GM23338 (cell line): ENCODE measurements around the gene GBF1. TPM values are rescaled to one million over a fixed set of nuclear protein-coding genes. Genes with fewer than 3 reads are reported as not detected.

Source experiments
- ATAC-seq: fragments of 200-7000 bp; cut with Tn5 transposase; 3 replicates; pipeline ENCODE4 v1.9.1; 2020
- DNase-seq: peaks from one replicate; pipeline ENCODE4 v3.0.0-alpha.2; 2015; ENCODE audit warnings: low spot score
- H2AFZ ChIP-seq: fragments of 200-600 bp; sonication (generic); 2 replicates; pipeline ENCODE4 v1.8.0; 2016; ENCODE audit warnings: antibody characterized with exemption, mild to moderate bottlenecking, moderate library complexity
- H3F3A ChIP-seq: fragments of 200-600 bp; sonication (generic); replicated peaks from 2 replicates; pipeline ENCODE4 v1.8.0; 2017; ENCODE audit warnings: antibody characterized with exemption, mixed run types, low read depth
- H3K27ac ChIP-seq: fragments of 200-600 bp; sonication (generic); 2 replicates; pipeline ENCODE4 v1.6.1; 2016; ENCODE audit warnings: low read depth
- H3K27me3 ChIP-seq: fragments of 200-600 bp; sonication (generic); 2 replicates; pipeline ENCODE4 v1.8.0; 2016; ENCODE audit warnings: mild to moderate bottlenecking, mixed run types, moderate library complexity; ENCODE audit not compliant: insufficient read depth
- H3K36me3 ChIP-seq: fragments of 200-600 bp; sonication (generic); 2 replicates; pipeline ENCODE4 v1.8.0; 2016; ENCODE audit warnings: mild to moderate bottlenecking; ENCODE audit not compliant: insufficient read depth
- H3K4me1 ChIP-seq: fragments of 200-600 bp; sonication (generic); 2 replicates; pipeline ENCODE4 v1.8.0; 2016; ENCODE audit warnings: mild to moderate bottlenecking, moderate library complexity; ENCODE audit not compliant: insufficient read depth
- H3K4me2 ChIP-seq: fragments of 200-600 bp; sonication (generic); 2 replicates; pipeline ENCODE4 v1.7.1; 2017; ENCODE audit warnings: mixed run types
- H3K4me3 ChIP-seq: fragments of 200-600 bp; sonication (generic); 2 replicates; pipeline ENCODE4 v1.6.1; 2016; ENCODE audit warnings: mixed run types
- H3K79me2 ChIP-seq: fragments of 200-600 bp; sonication (generic); replicated peaks from 2 replicates; pipeline ENCODE4 v1.8.0; 2017; ENCODE audit warnings: mild to moderate bottlenecking; ENCODE audit not compliant: insufficient read depth
- H3K9me2 ChIP-seq: fragments of 200-600 bp; sonication (generic); 2 replicates; pipeline ENCODE4 v1.8.0; 2017; ENCODE audit not compliant: insufficient read depth
- H4K20me1 ChIP-seq: fragments of 200-600 bp; sonication (generic); replicated peaks from 2 replicates; pipeline ENCODE4 v1.8.0; 2017; ENCODE audit warnings: mild to moderate bottlenecking; ENCODE audit not compliant: insufficient read depth
- H3K27ac Mint-ChIP-seq: 2 replicates; pipeline ENCODE4 v1.8.0; 2020; ENCODE audit warnings: inconsistent platforms, mild to moderate bottlenecking, moderate library complexity, mixed read lengths
- H3K27me3 Mint-ChIP-seq: 3 replicates; pipeline ENCODE4 v1.8.0; 2022; ENCODE audit warnings: low read depth, mild to moderate bottlenecking, moderate library complexity, mixed read lengths, inconsistent platforms; ENCODE audit not compliant: insufficient read depth, poor library complexity
- H3K36me3 Mint-ChIP-seq: 3 replicates; pipeline ENCODE4 v1.8.0; 2021; ENCODE audit warnings: low read depth, mild to moderate bottlenecking, inconsistent platforms, moderate library complexity, mixed read lengths
- H3K4me1 Mint-ChIP-seq: 3 replicates; pipeline ENCODE4 v1.8.0; 2020; ENCODE audit warnings: mild to moderate bottlenecking, inconsistent platforms, mixed read lengths
- H3K4me3 Mint-ChIP-seq: 3 replicates; pipeline ENCODE4 v1.8.0; 2021; ENCODE audit warnings: moderate library complexity, mild to moderate bottlenecking, inconsistent platforms, mixed read lengths
- H3K9me3 Mint-ChIP-seq: 3 replicates; pipeline ENCODE4 v1.8.0; 2020; ENCODE audit warnings: moderate library complexity, mild to moderate bottlenecking, inconsistent platforms, mixed read lengths
- CREB1 ChIP-seq: fragments of 250-450 bp; sonication (Bioruptor Pico); IDR thresholded peaks from 2 replicates; pipeline ENCODE4 v1.5.0; 2020; ENCODE audit warnings: low read depth, mild to moderate bottlenecking, moderate library complexity
- CTCF ChIP-seq, 2 experiments: fragments of 200-600 bp in 1 of 2; sonication (generic) in 1 of 2; conservative IDR thresholded peaks; 2 replicates each; pipeline versions ENCODE4 v1.5.1 to v1.6.1; 2016 to 2017; ENCODE audit warnings: antibody characterized with exemption in 2 of 2, low read depth in 2 of 2, mild to moderate bottlenecking in 2 of 2, moderate library complexity in 1 of 2
- EZH2 ChIP-seq: fragments of 200-600 bp; sonication (generic); IDR thresholded peaks from one replicate; pipeline ENCODE4 v1.8.0; 2017; ENCODE audit warnings: antibody characterized with exemption, mild to moderate bottlenecking, low read depth; ENCODE audit not compliant: unreplicated experiment
- EZH2phosphoT487 ChIP-seq: fragments of 200-600 bp; sonication (generic); IDR thresholded peaks from one replicate; pipeline ENCODE4 v1.8.1; 2018; ENCODE audit warnings: antibody characterized with exemption; ENCODE audit not compliant: unreplicated experiment
- JUNB ChIP-seq: IDR thresholded peaks from one replicate; pipeline ENCODE4 v1.6.1; 2016; ENCODE audit warnings: antibody characterized with exemption; ENCODE audit not compliant: unreplicated experiment
- NANOG ChIP-seq: IDR thresholded peaks from 2 replicates; pipeline ENCODE4 v1.6.1; 2016; ENCODE audit warnings: antibody characterized with exemption, borderline replicate concordance
- POLR2AphosphoS5 ChIP-seq: IDR thresholded peaks from 2 replicates; pipeline ENCODE4 v1.6.1; 2016; ENCODE audit warnings: antibody characterized with exemption, low read depth
- REST ChIP-seq: IDR thresholded peaks from one replicate; pipeline ENCODE4 v1.6.1; 2018; ENCODE audit warnings: antibody characterized with exemption; ENCODE audit not compliant: unreplicated experiment
- STAT1 ChIP-seq: IDR thresholded peaks from one replicate; pipeline ENCODE4 v1.6.1; 2016; ENCODE audit warnings: antibody characterized with exemption; ENCODE audit not compliant: unreplicated experiment
- ZNF114 ChIP-seq: fragments of 250-450 bp; sonication (Bioruptor Pico); IDR thresholded peaks from 2 replicates; pipeline ENCODE4 v1.5.0; 2020; ENCODE audit warnings: mild to moderate bottlenecking, moderate library complexity
- ZNF331 ChIP-seq: fragments of 250-450 bp; sonication (Bioruptor Pico); IDR thresholded peaks from 2 replicates; pipeline ENCODE4 v1.5.0; 2020; ENCODE audit warnings: low read depth, mild to moderate bottlenecking, moderate library complexity
- polyA plus RNA-seq: library from polyadenylated mRNA; unstranded; fragments of >200 nt; fragmentation: Nextera tagmentation; extraction: Ambion mirVana; gene quantifications from 2 replicates; pipeline ENCODE4 v1.2.1, GENCODE V29; 2016
- total RNA-seq: library from RNA; depleted of rRNA; stranded (reverse); fragments of >200 nt; shearing (Covaris generic); gene quantifications from 2 replicates; pipeline ENCODE4 v1.2.3, GENCODE V29; 2014
- TF ChIP-seq, protein P1 (sequence below): fragments of 250-450 bp; sonication (Bioruptor Pico); IDR thresholded peaks from 2 replicates; pipeline ENCODE4 v1.5.0; 2020; ENCODE audit warnings: mild to moderate bottlenecking, moderate library complexity
- TF ChIP-seq, protein P2 (sequence below): IDR thresholded peaks from 2 replicates; pipeline ENCODE4 v1.6.1; 2016; ENCODE audit warnings: antibody characterized with exemption

GBF1 gene
- total and polyA plus RNA-seq, 2 experiments from 2014 or later = 6.5 to 27.2 TPM

- H3K4me2 ChIP-seq = no peak overlapping the region
- TF ChIP-seq JUNB (no peak), STAT1 (no peak), EZH2 (no peak), CTCF (conservative IDR thresholded peaks at IDR 0.05; ENCODE audit: low read depth in 2 of 2) (no peak), ZNF331 (CRISPR knock-in tag) (no peak), REST (no peak), CREB1 (CRISPR knock-in tag) (no peak), NANOG (no peak), EZH2phosphoT487 (no peak), POLR2AphosphoS5 (no peak), ZNF114 (CRISPR knock-in tag) (no peak)
- TF ChIP-seq, protein P1, sequence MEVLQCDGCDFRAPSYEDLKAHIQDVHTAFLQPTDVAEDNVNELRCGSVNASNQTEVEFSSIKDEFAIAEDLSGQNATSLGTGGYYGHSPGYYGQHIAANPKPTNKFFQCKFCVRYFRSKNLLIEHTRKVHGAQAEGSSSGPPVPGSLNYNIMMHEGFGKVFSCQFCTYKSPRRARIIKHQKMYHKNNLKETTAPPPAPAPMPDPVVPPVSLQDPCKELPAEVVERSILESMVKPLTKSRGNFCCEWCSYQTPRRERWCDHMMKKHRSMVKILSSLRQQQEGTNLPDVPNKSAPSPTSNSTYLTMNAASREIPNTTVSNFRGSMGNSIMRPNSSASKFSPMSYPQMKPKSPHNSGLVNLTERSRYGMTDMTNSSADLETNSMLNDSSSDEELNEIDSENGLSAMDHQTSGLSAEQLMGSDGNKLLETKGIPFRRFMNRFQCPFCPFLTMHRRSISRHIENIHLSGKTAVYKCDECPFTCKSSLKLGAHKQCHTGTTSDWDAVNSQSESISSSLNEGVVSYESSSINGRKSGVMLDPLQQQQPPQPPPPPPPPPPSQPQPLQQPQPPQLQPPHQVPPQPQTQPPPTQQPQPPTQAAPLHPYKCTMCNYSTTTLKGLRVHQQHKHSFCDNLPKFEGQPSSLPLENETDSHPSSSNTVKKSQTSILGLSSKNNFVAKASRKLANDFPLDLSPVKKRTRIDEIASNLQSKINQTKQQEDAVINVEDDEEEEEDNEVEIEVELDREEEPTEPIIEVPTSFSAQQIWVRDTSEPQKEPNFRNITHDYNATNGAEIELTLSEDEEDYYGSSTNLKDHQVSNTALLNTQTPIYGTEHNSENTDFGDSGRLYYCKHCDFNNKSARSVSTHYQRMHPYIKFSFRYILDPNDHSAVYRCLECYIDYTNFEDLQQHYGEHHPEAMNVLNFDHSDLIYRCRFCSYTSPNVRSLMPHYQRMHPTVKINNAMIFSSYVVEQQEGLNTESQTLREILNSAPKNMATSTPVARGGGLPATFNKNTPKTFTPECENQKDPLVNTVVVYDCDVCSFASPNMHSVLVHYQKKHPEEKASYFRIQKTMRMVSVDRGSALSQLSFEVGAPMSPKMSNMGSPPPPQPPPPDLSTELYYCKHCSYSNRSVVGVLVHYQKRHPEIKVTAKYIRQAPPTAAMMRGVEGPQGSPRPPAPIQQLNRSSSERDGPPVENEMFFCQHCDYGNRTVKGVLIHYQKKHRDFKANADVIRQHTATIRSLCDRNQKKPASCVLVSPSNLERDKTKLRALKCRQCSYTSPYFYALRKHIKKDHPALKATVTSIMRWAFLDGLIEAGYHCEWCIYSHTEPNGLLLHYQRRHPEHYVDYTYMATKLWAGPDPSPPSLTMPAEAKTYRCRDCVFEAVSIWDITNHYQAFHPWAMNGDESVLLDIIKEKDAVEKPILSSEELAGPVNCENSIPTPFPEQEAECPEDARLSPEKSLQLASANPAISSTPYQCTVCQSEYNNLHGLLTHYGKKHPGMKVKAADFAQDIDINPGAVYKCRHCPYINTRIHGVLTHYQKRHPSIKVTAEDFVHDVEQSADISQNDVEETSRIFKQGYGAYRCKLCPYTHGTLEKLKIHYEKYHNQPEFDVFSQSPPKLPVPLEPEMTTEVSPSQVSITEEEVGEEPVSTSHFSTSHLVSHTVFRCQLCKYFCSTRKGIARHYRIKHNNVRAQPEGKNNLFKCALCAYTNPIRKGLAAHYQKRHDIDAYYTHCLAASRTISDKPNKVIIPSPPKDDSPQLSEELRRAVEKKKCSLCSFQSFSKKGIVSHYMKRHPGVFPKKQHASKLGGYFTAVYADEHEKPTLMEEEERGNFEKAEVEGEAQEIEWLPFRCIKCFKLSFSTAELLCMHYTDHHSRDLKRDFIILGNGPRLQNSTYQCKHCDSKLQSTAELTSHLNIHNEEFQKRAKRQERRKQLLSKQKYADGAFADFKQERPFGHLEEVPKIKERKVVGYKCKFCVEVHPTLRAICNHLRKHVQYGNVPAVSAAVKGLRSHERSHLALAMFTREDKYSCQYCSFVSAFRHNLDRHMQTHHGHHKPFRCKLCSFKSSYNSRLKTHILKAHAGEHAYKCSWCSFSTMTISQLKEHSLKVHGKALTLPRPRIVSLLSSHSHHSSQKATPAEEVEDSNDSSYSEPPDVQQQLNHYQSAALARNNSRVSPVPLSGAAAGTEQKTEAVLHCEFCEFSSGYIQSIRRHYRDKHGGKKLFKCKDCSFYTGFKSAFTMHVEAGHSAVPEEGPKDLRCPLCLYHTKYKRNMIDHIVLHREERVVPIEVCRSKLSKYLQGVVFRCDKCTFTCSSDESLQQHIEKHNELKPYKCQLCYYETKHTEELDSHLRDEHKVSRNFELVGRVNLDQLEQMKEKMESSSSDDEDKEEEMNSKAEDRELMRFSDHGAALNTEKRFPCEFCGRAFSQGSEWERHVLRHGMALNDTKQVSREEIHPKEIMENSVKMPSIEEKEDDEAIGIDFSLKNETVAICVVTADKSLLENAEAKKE (CRISPR knock-in tag) = no peak
- TF ChIP-seq, protein P2, sequence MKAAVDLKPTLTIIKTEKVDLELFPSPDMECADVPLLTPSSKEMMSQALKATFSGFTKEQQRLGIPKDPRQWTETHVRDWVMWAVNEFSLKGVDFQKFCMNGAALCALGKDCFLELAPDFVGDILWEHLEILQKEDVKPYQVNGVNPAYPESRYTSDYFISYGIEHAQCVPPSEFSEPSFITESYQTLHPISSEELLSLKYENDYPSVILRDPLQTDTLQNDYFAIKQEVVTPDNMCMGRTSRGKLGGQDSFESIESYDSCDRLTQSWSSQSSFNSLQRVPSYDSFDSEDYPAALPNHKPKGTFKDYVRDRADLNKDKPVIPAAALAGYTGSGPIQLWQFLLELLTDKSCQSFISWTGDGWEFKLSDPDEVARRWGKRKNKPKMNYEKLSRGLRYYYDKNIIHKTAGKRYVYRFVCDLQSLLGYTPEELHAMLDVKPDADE = no peak
- no peak overlapping the region for H3K4me3 Mint-ChIP-seq
- H3K9me2 ChIP-seq = no peaks in the 10 kb centered on the region
- H3K36me3 ChIP-seq = no peaks in the 10 kb centered on the region
- no peaks in the 10 kb centered on the region for H3F3A ChIP-seq
- H3K27ac ChIP-seq = no peak overlapping the region
- no peaks in the 10 kb centered on the region; the same call in 1 of the 2 replicates for H3K79me2 ChIP-seq
- peaks cover 18% of the 10 kb centered on the region for H4K20me1 ChIP-seq
- peaks cover 5% of the 10 kb centered on the region for H3K4me1 ChIP-seq
- no peaks in the 10 kb centered on the region for H3K27me3 Mint-ChIP-seq
- no peak overlapping the region for H3K27ac Mint-ChIP-seq
- H3K4me1 Mint-ChIP-seq = peaks cover 8% of the 10 kb centered on the region; the same call in 2 of the 3 replicates
- DNase-seq (no peak), ATAC-seq (no peak)
- no peak overlapping the region for H3K4me3 ChIP-seq
- H2AFZ ChIP-seq = no peak overlapping the region
- H3K27me3 ChIP-seq = no peaks in the 10 kb centered on the region
- H3K36me3 Mint-ChIP-seq = no peaks in the 10 kb centered on the region
- H3K9me3 Mint-ChIP-seq = no peaks in the 10 kb centered on the region
Observed at GRCh38 chr10:102266670-102267069, 21.3 kb downstream of the GBF1 start.
